Activated CD4-positive, alpha-beta T cell treated with anti-CD3 and anti-CD28 coated beads for 48 hours (primary cell): Measurements from ENCODE around the gene B3GNT2.
"Not testable (repeated sequence)": the region's sequence is repeated elsewhere in the genome, so short reads cannot be mapped to it uniquely, and the experiment has no call there.

Experiments
- DNase-seq: peaks from one replicate; pipeline ENCODE4 v3.0.0-alpha.2; 2020

B3GNT2 gene

DNA sequence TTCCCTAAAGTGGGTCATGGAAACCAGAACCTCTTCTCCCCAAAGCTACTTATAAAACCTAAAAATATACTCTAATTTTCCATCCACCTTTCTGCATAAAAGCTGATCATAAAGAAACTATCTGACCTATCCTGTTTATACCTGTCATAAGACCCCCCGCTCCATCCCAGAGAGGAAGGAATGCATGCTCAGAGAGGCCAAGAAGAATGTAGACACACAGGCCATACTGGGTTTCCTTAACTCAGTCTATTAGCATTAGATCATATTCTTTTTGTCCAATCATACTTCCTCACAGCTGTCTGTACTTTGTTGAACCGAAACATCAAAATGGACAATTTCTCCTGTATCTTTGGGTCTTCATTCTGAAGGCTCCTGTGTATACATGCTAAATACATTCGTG lies 52.3 kb downstream of the B3GNT2 start:
- DNase-seq, result no peak

DNA sequence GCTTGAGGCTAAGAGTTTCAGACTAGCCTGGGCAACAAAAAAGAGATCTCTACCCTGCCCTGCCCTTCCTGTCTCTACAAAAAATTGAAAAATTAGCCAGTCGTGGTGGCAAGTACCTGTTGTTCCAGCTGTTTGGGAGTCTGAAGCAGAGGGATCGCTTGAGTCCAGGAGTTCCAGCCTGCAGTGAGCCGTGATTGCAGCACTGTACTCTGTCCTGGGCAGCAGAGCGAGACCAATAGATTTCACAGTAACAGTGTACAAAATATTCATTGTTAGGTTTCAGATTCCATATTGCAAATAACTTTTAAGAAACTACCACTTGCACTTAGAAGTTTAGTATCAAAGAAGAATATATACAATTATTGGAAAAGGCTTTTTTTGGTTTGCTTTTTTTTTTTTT lies 54.3 kb downstream of the B3GNT2 start:
- DNase-seq, result no peak

DNA sequence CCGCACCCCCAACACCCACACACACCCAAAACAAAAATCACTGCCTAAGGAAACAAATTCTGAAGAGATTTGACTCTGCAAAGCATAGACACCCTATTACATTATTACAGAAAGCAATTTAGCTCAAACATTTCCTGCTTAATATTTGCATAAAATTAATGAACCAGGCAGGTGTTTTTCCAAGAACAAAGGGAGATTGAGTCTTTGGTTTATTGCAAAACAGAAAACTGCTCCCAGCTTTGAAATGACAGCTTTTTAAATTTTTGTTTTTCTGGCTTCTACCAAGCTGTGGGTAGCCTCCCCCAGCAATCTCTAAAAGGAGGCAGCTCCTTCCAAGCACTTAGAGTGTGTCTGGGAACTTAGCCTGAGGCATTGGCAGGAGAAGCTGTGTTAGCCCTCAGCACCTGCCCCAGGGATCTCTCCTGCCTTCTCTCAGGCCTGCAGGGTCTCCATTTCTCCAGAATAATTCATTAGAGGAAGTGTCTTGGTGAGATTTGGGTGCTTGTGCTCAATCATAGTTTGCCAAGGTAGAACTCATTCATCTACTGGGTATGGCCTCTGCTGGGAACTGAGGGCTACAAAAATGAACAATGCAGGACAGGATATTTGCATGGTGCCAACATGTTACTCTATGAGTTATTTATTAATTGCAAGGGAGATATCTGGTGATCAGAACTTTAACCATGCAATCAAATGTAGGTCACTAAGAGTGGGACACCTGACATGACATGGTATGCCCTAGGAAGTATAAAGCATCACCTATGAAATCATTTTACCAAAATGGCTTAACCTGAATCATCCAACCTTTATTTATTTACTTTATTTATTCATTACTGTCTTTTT lies 58.7 kb downstream of the B3GNT2 start:
- DNase-seq, result no peak

DNA sequence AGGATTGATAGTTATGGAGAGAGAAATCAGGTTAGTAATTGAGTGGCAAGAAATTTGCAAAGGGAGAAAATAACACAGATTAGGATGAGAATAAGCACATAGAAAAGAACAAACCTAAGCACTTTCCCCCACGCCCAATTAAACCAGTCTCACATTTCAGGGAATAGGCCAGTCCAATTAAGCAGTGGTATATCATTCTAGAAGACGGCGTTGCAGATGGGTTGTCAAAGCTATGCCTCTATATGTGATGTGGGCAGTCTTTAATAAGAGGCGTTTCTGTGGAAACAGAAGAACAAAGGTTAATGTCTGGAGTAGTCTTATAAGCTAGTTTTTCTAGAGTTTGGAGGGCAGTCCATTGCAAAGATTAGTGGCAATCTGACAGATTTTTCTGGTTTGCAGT lies 61.6 kb downstream of the B3GNT2 start:
- DNase-seq, result no peak

DNA sequence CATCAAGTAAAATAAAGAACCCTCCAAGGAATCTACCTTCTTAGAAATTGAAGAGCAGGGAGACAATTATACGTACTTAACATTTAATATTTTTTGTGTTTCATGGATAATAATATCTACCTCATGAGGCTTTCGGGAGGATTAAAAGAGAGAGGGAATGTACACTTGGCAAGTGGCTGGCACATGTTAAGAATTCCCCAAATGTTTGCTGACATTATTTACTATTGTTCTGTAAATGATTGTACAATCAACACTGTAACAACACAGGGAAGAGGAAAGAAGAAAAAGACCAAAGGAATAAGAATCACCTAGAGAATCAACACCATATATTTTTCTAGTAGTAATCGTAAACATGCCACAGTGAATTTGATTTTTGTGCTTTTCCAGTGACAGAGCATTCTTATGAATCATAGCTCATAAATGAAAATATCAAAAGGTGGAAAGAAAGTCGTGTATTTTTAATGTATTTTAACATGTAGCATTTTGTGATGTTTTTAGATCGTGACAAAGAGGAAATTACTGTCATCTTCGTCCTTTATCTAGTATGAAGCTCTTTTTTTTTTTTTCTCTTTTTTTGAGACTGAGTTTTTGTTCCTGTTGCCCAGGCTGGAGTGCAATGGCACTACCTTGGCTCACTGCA lies 67.3 kb downstream of the B3GNT2 start:
- no peak for DNase-seq

DNA sequence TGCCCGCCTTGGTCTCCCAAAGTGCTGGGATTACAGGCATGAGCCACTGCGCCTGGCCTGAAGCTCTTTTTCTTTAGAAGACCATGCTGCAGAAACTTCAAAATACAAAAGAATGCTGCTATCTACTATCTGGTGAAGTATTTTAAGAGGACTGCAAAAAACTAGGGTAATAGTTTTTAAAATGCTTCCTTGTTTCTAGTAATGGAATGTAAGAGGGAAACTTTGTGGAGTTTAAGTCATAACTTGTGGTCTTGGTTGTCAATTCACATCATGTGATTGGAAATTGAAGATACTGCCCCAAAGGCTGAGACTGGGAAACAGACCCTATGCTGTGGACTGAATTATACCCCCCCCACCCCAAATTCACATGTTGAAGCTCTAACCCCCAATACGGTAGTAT lies 68.3 kb downstream of the B3GNT2 start:
- DNase-seq, result no peak

DNA sequence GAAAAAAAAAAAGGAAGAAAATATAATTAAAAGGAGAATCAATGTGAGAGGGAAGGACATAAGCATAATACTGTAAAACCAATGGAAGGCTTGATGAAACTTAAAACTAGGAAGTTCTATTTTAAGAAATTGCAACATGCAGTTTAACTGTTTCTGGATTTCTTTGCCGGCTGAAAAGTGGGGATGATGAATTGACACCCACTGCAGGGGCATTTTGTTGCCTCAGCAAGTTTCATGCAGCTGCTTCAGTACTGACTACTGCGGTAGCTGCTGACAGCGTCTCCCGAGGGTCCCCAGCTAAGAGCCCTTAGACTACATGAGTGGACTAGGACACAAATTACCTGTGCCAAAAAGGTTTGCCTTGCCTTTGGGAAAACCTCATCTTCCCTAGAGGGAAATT lies 69.2 kb downstream of the B3GNT2 start:
- no peak for DNase-seq

DNA sequence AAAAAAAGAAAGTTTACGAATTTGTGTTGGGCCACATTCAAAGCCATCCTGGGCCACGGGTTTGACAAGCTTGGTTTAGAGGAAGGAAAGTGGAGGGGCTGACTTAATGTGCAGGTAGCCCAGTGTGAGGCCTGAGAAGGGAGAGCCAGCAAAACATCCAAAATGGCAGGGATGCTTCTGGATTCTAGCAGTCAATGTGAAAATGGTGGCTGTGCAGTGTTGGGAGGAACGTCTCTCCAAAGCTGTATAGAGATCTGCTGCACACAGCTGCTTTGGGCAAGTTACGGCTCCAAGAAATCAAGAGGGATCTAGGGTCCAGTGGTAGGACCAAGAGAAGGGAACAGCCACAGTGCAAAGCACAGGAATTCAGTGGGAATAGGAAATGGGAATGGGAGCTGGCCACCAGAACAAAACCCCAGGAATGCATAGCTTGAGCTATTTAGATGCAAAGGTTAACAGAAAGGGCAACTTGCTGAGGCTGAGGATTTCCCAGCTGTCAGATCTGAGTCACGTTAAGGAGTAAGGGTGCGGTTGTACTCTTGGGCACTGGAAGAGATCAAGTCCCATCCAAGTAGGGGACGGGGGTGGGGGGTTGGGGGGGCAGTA lies 70.6 kb downstream of the B3GNT2 start:
- DNase-seq, result no peak

DNA sequence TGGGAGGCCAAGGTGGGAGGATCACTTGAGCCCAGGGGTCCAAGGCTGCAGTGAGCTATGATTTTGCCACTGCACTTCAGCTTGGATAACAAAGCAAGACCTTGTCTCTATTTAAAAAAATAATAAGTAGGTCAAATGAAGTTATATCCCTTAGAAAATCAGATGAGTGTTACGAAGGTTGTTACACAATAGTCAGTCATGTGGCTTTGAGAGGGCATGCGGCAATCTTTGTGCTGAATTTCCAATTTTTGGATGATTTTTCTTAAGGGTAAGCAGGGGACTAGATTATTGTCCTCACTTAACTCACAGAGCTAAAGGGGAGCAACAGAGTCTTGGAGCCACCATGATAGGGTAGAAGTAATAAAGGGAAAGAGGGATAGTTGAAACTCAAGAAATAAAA lies 71.8 kb downstream of the B3GNT2 start:
- DNase-seq, result no peak

DNA sequence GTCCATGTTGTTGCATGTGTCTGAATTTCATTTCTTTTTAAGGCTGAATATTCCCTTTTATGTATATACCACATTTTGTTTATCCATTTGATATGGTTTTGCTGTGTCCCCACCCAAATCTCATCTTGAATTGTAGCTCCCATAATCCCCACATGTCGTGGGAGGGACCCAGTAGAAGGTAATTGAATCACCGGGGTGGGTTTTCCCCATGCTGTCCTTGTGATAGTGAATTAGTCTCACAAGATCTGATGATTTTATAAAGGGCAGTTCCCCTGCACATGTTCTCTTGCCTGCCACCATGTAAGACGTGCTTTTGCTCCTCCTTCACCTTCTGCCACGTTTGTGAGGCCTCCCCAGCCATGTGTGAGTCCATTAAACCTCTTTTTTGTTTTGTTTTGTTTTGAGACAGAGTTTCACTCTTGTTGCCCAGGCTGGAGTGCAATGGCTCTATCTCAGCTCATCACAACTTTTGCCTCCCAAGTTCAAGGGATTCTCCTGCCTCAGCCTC lies 72.8 kb downstream of the B3GNT2 start:
- DNase-seq, result not testable (repeated sequence)

DNA sequence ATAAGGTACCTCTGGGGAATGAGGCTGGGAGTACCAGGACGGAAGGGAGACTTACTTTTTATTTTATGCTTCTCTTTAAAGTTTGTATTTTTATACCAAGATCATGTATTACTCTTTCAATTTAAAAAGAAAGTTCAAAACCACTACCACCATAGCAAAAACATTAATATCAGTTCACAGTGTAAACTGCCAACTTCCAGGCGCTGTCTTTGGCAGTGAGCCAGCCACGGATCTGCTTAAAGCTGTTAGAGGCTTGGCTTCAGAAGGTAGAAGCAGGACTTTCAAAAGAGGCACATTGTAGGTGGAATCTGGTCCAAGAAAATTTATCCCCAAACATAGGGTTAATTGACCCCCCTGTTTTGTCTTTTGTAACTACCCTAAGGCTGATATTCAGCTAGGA lies 74.8 kb downstream of the B3GNT2 start:
- no peak for DNase-seq
